HG03280 (cell line): ENCODE results near the gene CUL3.
"Not testable (repeated sequence)": the region's sequence is repeated elsewhere in the genome, so short reads cannot be mapped to it uniquely, and the experiment has no call there.

Experiments used
- ATAC-seq: cut with Tn5 transposase; IDR thresholded peaks from one replicate; pipeline ENCODE4 v1.9.1; 2021; ENCODE audit warnings: mild to moderate bottlenecking, moderate library complexity; ENCODE audit not compliant: unreplicated experiment

CUL3 gene

GRCh38 chr2:224585211-224586088 is at the start of gene CUL3:
Gene CUL3, minus strand, starts transcription at chr2:224585363. Its CDS starts 354 bp downstream, at chr2:224585009.
- ATAC-seq: peak; percentile 65

GRCh38 chr2:224630659-224631550 is 45.7 kb upstream of the CUL3 start:
- no peak for ATAC-seq

GRCh38 chr2:224628416-224628815 is 43.3 kb upstream of the CUL3 start:
- ATAC-seq: no peak

- no peak for ATAC-seq
These were observed 41.6 kb upstream of the CUL3 start for GRCh38 chr2:224626735-224627134.

- no peak for ATAC-seq
These were observed 28.6 kb upstream of the CUL3 start for GRCh38 chr2:224613543-224614286.

GRCh38 chr2:224612578-224612977 is 27.4 kb upstream of the CUL3 start:
- no peak for ATAC-seq

- no peak for ATAC-seq
These were observed 26.8 kb upstream of the CUL3 start for GRCh38 chr2:224611938-224612337.

- no peak for ATAC-seq
These were observed 22.9 kb upstream of the CUL3 start for GRCh38 chr2:224608104-224608503.

GRCh38 chr2:224603746-224604500 is 18.8 kb upstream of the CUL3 start:
- not testable (repeated sequence) for ATAC-seq

- ATAC-seq: not testable (repeated sequence)
These were observed 17.7 kb upstream of the CUL3 start for GRCh38 chr2:224602778-224603375.

GRCh38 chr2:224601923-224602322 is 16.8 kb upstream of the CUL3 start:
- ATAC-seq: no peak

GRCh38 chr2:224598678-224599077 is 13.5 kb upstream of the CUL3 start:
- no peak for ATAC-seq

GRCh38 chr2:224596289-224596688 is 11.1 kb upstream of the CUL3 start:
- ATAC-seq: no peak

GRCh38 chr2:224595518-224595917 is 10.4 kb upstream of the CUL3 start:
- ATAC-seq: no peak

- no peak for ATAC-seq
These were observed 9.7 kb upstream of the CUL3 start for GRCh38 chr2:224594840-224595239.

- no peak for ATAC-seq
These were observed 6.1 kb upstream of the CUL3 start for GRCh38 chr2:224591220-224591619.

GRCh38 chr2:224586127-224586695 is 1.0 kb upstream of the CUL3 start:
- no peak for ATAC-seq

- peak; percentile 38 for ATAC-seq
These were observed 365 bp downstream of the CUL3 start for GRCh38 chr2:224584785-224585210.

GRCh38 chr2:224584111-224584784 is 915 bp downstream of the CUL3 start:
- ATAC-seq: no peak
